GM12891 (cell line): ENCODE results near the gene VAMP5.

Experiments
- POLR2A ChIP-seq: IDR thresholded peaks from 2 replicates; pipeline ENCODE4 v1.6.1; 2011; ENCODE audit warnings: low read depth, low read length, control low read depth
- POLR2AphosphoS5 ChIP-seq: IDR thresholded peaks from 2 replicates; pipeline ENCODE4 v1.6.1; 2011; ENCODE audit warnings: low read depth, low read length, control low read depth
- POU2F2 ChIP-seq: IDR thresholded peaks from 2 replicates; pipeline ENCODE4 v1.6.1; 2011; ENCODE audit warnings: low read depth, mild to moderate bottlenecking, control low read depth, low read length, moderate library complexity

DNA sequence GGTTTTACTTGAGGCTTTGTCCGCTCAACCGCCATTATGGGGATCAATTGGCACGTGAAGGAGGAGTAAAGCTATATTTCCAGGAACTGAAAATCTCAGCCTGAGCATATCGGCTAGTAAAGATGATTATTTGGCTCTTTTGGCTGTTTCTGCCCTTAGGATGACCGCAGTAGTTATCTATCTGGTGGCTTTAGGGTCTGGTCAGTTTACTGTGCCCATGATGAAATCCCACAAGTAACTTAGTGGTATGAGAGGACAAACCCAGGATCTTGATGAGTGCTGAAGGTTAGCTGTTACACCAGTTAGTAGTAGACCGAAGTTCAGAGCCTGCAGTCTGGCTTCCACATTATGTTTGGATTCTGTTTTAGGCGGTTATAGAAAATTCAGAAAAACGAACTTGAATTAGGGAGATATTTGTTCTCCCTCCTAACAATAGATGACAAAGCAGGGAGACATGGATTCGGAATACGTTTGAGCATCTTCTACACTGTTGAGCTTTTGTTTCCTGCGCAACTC lies 44.0 kb upstream of the VAMP5 start:
- TF ChIP-seq POLR2AphosphoS5 (no peak), POLR2A (no peak), POU2F2 (no peak)
